OCI-LY3 (cell line): ENCODE measurements around the gene WFDC2.

Experiments used
- CTCF ChIP-seq: fragments of 200-600, 300-600 bp; sonication (generic); IDR thresholded peaks from 2 replicates; pipeline ENCODE4 v1.5.1; 2014; ENCODE audit warnings: antibody characterized with exemption, low read length, low read depth
- EZH2phosphoT487 ChIP-seq: fragments of 200-600 bp; shearing (Covaris generic); IDR thresholded peaks from 2 replicates; pipeline ENCODE4 v1.6.1; 2018; ENCODE audit warnings: antibody characterized with exemption, mixed run types, low read depth

GRCh38 chr20:45463709-45464108 is 5.8 kb upstream of the WFDC2 start:
- TF ChIP-seq CTCF = no peak
- no peak for TF ChIP-seq EZH2phosphoT487
